Activated naive CD8-positive, alpha-beta T cell treated with anti-CD3 and anti-CD28 coated beads for 36 hours (primary cell): ENCODE measurements around the gene CDH16. TPM values are rescaled to one million over a fixed set of nuclear protein-coding genes. Genes with fewer than 3 reads are reported as not detected.
"Not testable (repeated sequence)": the region's sequence is repeated elsewhere in the genome, so short reads cannot be mapped to it uniquely, and the experiment has no call there.

Experiments used
- DNase-seq: peaks from one replicate; pipeline ENCODE4 v3.0.0; 2021
- H3K27ac Mint-ChIP-seq: one replicate; pipeline ENCODE4 v1.8.0; 2022; ENCODE audit warnings: mild to moderate bottlenecking, moderate library complexity, mixed read lengths
- H3K27me3 Mint-ChIP-seq: one replicate; pipeline ENCODE4 v1.8.0; 2022; ENCODE audit warnings: mild to moderate bottlenecking, mixed read lengths
- H3K36me3 Mint-ChIP-seq: one replicate; pipeline ENCODE4 v1.8.0; 2021; ENCODE audit warnings: mild to moderate bottlenecking, mixed read lengths
- H3K4me1 Mint-ChIP-seq: one replicate; pipeline ENCODE4 v1.8.0; 2021; ENCODE audit warnings: mixed read lengths
- H3K4me3 Mint-ChIP-seq: one replicate; pipeline ENCODE4 v1.8.0; 2022; ENCODE audit warnings: mild to moderate bottlenecking, moderate library complexity, mixed read lengths
- H3K9me3 Mint-ChIP-seq: one replicate; pipeline ENCODE4 v1.8.0; 2022; ENCODE audit warnings: mixed read lengths
- total RNA-seq, 2 experiments: library from RNA; stranded (reverse); gene quantifications; one replicate each; pipeline ENCODE4 v1.2.3, GENCODE V29; 2021

The CDH16 gene
- total RNA-seq, 2 experiments from 2014 or later = not detected

DNA sequence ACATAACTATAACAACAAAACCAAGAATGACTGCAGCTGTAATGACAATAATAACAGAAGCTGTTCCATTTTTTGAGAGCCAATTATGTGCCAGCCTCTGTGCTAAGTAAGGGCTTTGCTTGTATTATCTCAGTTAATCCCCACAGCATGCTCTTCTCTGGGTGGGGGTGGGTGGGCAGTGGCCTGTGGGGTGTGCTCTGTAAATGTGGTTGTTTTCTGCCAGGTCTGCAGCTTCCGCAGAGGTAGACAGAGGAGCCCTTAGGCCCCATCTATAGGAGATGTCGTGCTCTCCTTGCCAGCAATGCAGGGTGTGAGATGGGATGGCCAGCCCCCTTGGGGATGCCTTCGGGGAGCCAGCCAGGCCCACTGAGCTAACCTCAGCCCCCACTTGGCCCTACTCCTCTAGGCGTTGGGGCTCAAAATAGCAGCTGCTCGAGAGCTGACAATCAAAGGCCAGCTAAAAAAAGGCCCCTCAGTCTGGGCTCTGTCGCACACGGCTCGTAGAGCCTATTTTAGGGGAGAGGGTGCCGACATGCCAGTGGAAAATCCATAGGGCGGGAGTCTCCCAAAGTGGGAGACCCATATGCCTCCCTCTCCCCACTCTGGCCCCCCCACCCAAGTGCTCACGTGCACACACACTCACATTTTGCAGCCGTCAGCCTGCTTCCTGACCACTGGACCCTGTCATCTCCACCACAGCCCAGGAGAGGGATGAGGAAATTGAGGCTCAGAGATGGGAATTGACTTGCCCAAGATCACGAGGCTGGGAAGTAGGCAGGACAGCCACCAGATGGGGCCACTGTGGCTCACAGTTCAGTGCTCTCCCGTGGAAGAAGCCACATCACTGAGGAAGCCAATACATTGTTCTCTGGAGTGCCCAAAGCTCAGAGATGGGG, 15.8 kb downstream of the CDH16 start:
- no peak overlapping the region for H3K4me3 Mint-ChIP-seq
- H3K4me1 Mint-ChIP-seq = peaks cover 4% of the 10 kb centered on the region
- no peaks in the 10 kb centered on the region for H3K36me3 Mint-ChIP-seq
- no peak overlapping the region for H3K27ac Mint-ChIP-seq
- no peaks in the 10 kb centered on the region for H3K27me3 Mint-ChIP-seq
- no peak for DNase-seq
- H3K9me3 Mint-ChIP-seq = no peaks in the 10 kb centered on the region

DNA sequence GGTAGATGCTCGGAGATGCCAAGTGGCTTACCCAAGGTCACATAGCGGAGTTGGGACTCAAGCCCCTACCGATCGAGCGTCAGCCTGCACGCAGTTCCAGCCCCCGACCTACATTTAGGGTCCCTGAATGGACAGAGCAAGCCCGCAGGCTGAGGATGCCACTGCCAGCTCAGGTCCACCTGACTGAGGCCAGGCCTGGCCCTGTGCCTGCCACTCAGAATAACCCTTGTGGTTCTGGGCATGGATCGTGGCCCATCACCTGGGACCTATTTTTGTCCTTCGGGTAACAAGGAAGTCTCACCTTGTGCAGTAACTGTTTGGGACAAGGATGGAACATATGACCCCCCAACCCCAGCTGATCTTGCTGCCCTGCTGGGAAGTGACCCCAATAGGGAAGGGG, 17.1 kb downstream of the CDH16 start:
- Mint-ChIP-seq H3K4me3 (no peak overlapping the region), H3K9me3 (no peaks in the 10 kb centered on the region), H3K27me3 (no peaks in the 10 kb centered on the region), H3K36me3 (no peaks in the 10 kb centered on the region), H3K27ac (no peak overlapping the region), H3K4me1 (peaks cover 4% of the 10 kb centered on the region)
- no peak for DNase-seq

DNA sequence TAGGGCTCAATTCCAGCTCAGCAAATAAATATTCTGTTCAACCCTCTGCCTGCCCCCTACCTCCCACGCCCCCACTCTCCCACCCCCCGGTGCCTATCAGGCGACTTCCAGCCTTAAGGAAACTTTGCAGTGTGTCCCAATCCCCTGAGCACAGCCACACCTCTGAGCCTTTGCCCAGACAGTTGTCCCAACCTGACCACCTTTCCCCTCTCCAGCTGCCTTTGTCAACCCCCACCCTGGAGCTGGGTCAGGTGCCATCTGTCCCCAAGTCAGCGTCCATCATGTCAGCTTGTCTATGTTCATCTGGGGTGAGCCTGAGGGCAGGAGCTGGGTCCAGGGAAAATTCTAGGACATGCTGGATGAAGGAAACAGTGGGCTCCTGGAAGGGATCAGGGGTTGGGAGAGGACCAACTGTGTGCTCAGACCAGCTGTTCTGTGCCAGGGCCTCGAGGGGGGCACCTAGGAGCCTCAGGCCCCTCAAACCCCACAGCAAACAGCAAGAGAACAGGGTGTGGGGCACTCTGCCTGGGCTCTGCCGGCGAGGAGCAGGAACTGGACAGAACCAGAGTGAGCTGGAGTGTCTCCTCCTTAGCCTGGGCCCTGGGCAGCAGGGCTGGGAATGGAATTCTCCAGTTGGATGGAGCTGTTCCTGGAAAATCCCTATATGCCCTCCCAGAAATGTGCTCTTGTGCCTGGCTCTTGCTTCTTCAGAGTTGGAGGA, 17.8 kb downstream of the CDH16 start:
- Mint-ChIP-seq H3K36me3 (no peaks in the 10 kb centered on the region), H3K4me3 (no peak overlapping the region), H3K27me3 (no peaks in the 10 kb centered on the region), H3K9me3 (no peaks in the 10 kb centered on the region), H3K27ac (no peak overlapping the region), H3K4me1 (peaks cover 3% of the 10 kb centered on the region)
- DNase-seq = no peak

DNA sequence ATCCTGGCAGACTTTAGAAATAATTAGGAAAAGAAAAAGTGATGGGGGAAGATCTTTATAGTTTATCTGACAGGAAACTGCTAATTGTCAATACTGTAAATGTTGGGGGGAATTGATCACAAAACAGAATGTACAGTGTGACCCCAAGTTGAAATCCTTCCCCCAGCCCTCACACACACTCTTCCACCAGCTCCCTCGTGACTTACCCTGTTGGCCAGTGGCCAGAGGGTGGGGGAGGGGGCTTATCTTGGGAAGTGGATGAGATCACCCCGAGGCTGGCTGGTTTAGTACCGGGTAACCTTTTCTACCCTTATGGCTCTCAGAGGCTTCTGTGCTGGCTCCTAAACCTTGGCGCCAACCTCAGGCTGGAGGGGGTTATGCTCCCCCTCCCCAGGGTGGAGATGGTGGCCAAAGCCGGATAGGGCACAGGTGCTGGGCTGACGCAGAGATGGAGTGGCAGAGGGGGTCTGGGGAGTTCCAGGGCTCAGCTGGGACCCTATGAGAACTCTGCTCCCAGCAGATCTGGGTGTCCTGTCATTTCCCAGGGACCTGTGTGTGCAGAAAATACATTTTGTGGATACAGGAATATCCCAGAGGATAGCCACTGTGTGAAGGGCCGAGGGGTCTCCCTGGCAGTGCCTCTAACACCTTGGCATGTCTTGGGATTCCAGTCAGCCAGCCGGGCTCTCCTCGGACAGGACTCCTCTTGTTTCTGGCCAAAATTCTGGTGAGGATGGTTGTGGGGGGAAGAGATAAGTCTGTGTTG, 18.6 kb downstream of the CDH16 start:
- no peaks in the 10 kb centered on the region for H3K4me1 Mint-ChIP-seq
- no peaks in the 10 kb centered on the region for H3K27me3 Mint-ChIP-seq
- DNase-seq = no peak
- no peaks in the 10 kb centered on the region for H3K9me3 Mint-ChIP-seq
- no peak overlapping the region for H3K27ac Mint-ChIP-seq
- no peaks in the 10 kb centered on the region for H3K36me3 Mint-ChIP-seq
- H3K4me3 Mint-ChIP-seq = no peak overlapping the region

DNA sequence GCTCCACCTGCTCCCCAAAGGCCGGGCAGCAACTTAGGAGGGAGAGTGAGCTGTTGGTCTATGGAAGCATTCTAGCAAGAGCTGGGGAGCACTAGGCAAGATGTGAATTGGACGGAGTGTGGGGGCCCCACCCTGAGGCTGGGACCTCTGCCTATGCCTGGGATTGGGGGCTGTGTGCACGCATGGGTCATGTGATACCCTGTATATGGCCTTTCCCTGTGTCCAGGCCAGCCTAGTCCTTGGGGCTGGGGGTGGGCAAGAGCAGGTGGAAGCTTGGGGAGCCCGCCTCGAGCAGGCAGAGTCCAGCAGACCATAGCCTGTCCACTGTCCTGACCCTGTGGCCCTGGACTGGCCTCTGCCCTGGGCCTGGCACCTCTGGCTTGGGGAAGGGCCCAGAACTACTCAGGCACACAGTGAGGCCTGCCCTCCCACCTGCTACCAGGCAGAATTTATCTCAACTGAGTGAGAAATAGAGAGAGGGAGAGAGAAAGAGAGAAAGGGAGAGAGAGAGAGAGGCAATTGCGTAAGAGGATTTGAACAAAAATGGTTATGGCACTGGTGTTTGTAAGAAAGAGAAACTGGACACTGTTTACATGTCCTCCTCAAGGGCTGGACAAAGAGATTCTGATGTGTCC, 19.3 kb downstream of the CDH16 start:
- no peaks in the 10 kb centered on the region for H3K36me3 Mint-ChIP-seq
- no peaks in the 10 kb centered on the region for H3K9me3 Mint-ChIP-seq
- H3K27ac Mint-ChIP-seq = no peak overlapping the region
- no peaks in the 10 kb centered on the region for H3K4me1 Mint-ChIP-seq
- H3K27me3 Mint-ChIP-seq = no peaks in the 10 kb centered on the region
- no peak overlapping the region for H3K4me3 Mint-ChIP-seq
- no peak for DNase-seq

DNA sequence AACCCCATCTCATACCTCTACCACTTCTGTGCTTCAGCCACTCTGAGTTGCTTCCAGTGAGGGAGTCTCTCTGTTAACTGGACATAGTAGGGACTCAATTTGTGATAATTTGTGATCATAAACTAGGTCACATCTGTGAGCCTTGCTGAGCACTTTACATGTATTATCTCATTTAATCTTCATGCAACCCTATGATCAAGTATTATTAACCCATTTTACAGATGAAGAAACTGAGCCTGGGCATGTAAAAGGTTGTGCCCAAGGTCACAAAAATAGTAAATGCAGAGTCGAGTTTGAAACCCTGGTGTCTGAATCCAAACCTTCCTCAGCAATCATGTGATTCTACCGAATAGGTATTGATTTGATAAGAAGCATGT, 19.8 kb downstream of the CDH16 start:
- Mint-ChIP-seq H3K9me3 (no peaks in the 10 kb centered on the region), H3K27ac (no peak overlapping the region), H3K4me3 (no peak overlapping the region), H3K27me3 (no peaks in the 10 kb centered on the region), H3K4me1 (no peaks in the 10 kb centered on the region), H3K36me3 (no peaks in the 10 kb centered on the region)
- DNase-seq = no peak

DNA sequence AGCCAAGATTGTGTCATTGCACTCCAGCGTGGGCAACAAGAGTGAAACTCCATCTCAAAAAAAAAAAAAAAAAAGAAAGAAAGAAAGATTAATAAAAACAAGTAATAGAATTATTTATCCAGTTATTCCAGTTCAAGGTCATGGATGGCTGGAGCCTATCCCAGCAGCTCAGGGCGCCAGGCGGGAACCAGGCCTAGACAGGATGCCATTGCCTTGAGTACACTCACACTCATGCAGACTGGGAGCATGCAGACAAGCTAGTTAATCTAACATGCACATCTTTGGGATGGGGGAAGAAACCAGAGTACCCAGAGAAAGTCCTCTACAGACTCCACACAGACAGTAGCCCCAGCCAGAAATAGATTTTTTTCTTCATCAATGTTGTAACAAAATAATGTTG, 20.5 kb downstream of the CDH16 start:
- no peak for DNase-seq
- Mint-ChIP-seq H3K4me3 (no peak overlapping the region), H3K4me1 (peaks cover under 1% of the 10 kb centered on the region), H3K36me3 (no peaks in the 10 kb centered on the region), H3K27me3 (no peaks in the 10 kb centered on the region), H3K27ac (no peak overlapping the region), H3K9me3 (no peaks in the 10 kb centered on the region)

DNA sequence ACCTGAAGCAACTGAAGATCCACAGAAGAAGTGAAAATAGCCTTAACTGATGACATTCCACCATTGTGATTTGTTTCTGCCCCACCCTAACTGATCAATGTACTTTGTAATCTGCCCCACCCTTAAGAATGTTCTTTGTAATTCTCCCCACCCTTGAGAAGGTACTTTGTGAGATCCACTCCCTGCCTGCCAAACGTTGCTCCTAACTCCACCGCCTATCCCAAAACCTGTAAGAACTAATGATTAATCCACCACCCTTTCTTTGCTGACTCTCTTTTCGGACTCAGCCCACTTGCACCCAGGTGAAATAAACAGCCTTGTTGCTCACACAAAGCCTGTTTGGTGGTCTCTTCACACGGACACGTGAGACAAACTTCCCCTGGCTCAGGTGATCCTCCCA, 22.0 kb downstream of the CDH16 start:
- H3K27ac Mint-ChIP-seq, H3K27me3 Mint-ChIP-seq, H3K4me1 Mint-ChIP-seq, DNase-seq, H3K36me3 Mint-ChIP-seq, H3K4me3 Mint-ChIP-seq, H3K9me3 Mint-ChIP-seq: not testable (repeated sequence)

DNA sequence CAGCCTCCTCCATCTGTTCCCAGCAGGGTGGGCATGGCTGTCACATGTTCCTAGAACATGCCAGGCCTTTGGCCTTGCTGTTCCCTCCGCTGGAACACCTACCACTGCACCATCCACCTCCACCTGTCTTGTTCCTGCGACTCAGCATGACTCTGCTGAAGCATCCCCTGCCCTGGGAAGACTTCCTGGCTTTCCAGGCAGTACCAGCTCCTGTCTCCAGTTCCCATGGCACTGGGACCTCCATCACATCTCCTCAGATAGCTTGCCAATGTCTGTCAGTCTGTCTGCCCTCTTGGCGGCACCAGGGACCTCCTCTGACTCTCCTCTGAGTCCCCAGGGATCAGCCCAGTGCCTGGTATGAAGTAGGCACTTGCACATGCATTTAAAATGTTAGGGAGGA, 22.7 kb downstream of the CDH16 start:
- Mint-ChIP-seq H3K27ac (no peak overlapping the region), H3K4me1 (peaks cover 10% of the 10 kb centered on the region)
- no peak for DNase-seq

DNA sequence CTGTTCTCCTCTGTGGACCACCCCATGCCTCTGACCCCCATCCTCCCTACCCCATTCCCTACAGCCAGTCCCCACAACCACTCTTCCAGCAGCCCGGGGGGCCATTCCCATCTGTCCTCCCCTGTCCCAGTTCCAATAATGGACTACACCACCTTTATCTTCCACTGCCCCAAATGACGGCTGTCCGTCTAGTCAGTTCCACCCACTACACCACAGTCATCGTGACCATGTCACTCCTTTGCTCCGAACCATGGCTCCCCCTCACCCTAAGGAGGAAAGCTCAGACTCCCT, 23.1 kb downstream of the CDH16 start:
- Mint-ChIP-seq H3K27me3 (no peaks in the 10 kb centered on the region), H3K36me3 (no peaks in the 10 kb centered on the region), H3K4me3 (no peak overlapping the region), H3K4me1 (peaks cover 10% of the 10 kb centered on the region), H3K27ac (no peak overlapping the region), H3K9me3 (no peaks in the 10 kb centered on the region)
- no peak for DNase-seq

More for the DNA sequence above, 22.7 kb downstream of the CDH16 start:
- H3K36me3 Mint-ChIP-seq = no peaks in the 10 kb centered on the region
- H3K4me3 Mint-ChIP-seq = no peak overlapping the region
- H3K9me3 Mint-ChIP-seq = no peaks in the 10 kb centered on the region
- no peaks in the 10 kb centered on the region for H3K27me3 Mint-ChIP-seq

DNA sequence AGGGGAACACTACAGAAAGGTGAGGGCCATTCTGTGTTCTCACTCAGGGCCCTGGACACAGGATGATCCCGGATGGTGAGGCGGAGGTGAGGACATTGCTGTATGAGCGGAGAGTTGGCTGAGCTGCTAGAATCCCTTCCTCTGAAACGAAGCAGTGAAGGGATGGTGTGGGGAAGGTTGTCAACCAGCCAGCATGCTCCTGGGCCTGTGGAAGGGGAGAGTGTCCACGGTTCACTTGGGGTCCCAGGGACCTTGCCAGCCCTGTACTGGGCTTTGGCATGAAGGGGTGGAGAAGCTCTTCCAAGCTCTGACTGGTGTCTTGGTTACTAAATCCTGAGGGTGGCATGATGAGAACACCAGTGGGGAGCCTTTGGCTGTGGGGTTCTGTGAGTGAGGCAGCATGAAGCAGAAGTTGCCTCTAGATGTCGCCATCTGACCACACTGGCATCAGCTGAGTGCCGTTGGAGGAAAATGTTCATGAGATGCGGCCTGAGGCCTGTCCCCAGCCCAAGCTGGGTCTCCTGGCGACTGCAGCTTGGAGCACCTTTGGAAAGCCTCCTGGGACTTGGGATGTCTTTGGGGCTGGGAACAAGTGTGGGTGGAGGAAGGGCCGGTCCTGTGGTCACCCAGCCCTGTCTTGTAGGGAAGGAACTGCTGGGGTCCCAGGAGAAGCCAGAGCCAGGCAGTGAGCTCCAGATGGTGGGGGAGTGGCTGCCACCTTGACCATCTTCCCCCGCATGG, 23.6 kb downstream of the CDH16 start:
- H3K27me3 Mint-ChIP-seq = no peaks in the 10 kb centered on the region
- no peak overlapping the region for H3K4me3 Mint-ChIP-seq
- H3K27ac Mint-ChIP-seq = no peak overlapping the region
- peak; percentile 46 for DNase-seq
- no peaks in the 10 kb centered on the region for H3K36me3 Mint-ChIP-seq
- H3K4me1 Mint-ChIP-seq = peaks cover 10% of the 10 kb centered on the region
- H3K9me3 Mint-ChIP-seq = no peaks in the 10 kb centered on the region

DNA sequence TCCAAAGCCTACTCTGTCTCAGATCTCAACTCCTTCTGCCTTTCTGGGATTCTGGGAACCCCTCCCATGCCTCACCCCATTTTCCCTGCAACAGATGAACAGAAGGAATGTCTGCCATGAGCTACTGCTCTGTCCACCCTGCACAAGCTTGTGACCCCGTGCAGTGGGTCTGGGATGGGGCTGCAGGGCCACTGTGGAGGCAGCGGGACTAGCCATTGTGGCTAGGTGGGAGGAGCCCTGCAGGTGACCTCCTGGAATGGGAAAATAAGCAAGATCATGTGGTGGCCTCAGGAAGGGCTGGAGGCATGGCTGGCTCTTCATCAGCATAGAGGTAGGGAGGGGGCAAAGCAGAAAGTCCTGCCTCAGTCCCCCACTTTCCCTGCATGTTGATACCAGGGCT, 24.6 kb downstream of the CDH16 start:
- no peak overlapping the region for H3K27ac Mint-ChIP-seq
- H3K27me3 Mint-ChIP-seq = no peaks in the 10 kb centered on the region
- no peak for DNase-seq
- no peak overlapping the region for H3K4me3 Mint-ChIP-seq
- no peaks in the 10 kb centered on the region for H3K9me3 Mint-ChIP-seq
- peaks cover 10% of the 10 kb centered on the region for H3K4me1 Mint-ChIP-seq
- H3K36me3 Mint-ChIP-seq = no peaks in the 10 kb centered on the region

DNA sequence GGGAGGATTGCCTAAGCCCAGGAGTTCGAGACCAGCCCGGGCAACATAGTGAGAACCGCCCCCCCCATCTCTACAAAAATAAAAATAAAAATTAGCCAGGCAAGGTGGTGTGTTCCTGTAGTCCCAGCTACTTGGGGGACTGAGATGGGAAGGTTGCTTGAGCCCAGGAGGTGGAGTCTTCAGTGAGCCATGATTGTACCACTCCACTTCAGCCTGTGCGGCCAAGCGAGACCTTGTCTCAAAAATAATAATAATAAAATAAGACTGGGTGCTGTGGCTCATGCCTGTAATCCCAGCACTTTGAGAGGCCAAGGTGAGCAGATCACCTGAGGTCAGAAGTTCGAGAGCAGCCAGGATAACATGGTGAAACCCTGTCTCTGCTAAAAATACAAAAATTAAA, 26.9 kb downstream of the CDH16 start:
- Mint-ChIP-seq H3K4me3 (no peak overlapping the region), H3K27ac (no peak overlapping the region), H3K4me1 (peaks cover 18% of the 10 kb centered on the region), H3K9me3 (no peaks in the 10 kb centered on the region), H3K36me3 (peaks cover 5% of the 10 kb centered on the region), H3K27me3 (no peaks in the 10 kb centered on the region)
- no peak for DNase-seq

DNA sequence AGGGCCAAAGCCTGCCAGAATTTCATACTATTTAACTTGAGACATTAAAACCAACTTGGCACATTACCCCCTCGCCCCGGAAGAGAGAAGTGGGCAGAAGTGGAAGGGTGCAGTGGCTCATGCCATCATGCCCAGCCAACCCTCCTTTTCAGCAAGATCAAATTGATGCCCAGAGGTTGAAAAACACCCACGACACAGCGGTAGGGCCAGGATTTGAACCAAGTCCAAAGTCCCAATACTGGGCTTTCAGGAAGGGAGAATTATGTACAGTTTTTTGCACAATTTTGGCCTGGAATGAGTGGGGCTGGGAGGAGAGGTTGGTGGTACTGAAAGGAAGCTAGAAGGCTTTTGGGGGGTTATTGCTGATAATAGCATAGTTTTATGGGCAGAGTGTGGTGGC, 27.3 kb downstream of the CDH16 start:
- Mint-ChIP-seq H3K27me3 (no peaks in the 10 kb centered on the region), H3K4me3 (no peak overlapping the region), H3K4me1 (peaks cover 18% of the 10 kb centered on the region), H3K36me3 (peaks cover 7% of the 10 kb centered on the region), H3K9me3 (no peaks in the 10 kb centered on the region), H3K27ac (no peak overlapping the region)
- DNase-seq = no peak
